ENCODE results near the gene FN1. TPM values are rescaled to one million over a fixed set of nuclear protein-coding genes. Genes with fewer than 3 reads are reported as not detected.

FN1 gene
- total RNA-seq, 4 donors from 2014 or later = 169 to 686 (median 215) TPM

DNA sequence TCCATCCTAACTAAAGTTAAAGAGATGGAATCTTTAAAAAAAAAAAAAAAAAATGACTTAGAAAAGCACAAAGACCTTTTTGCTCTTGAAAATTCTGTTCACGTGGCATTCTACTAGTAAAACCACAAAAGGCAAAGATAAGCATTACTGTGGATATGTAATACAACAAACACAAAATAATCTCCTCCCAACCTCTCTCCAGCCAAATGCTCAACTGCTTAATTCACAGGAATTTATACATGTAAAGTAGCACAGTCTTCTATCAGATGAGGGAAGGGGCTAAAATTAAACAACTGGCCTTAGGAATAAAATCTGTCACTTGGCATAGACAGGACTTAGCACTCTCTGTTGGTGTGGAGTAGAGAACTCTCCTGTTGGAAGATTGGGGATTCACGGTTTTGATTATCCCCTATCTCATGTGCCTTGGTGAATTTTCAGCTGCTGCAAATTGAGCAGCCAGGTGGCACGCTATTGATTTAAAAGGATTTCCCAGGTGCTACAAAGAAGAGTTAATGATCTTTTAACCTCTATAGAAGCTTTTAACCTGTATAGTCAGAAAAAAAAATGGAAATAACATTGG is 66.6 kb downstream of the FN1 start:
- Histone ChIP-seq H3K4me3 (no peak overlapping the region), H3K4me1 (no peaks in the 10 kb centered on the region), H3K9me3 (no peaks in the 10 kb centered on the region), H3K27ac (no peak overlapping the region), H3K27me3 (no peaks in the 10 kb centered on the region), H3K36me3 (peaks cover 0 to 24% (median 7%) of the 10 kb centered on the region in 4 donors)
- in situ Hi-C loops (cut with MboI; ENCODE audit: low pct_ligation_motif_present in 1 of 4, low pct_unique_long_range_greater_than_20kb in 1 of 4, low sequenced_read_pairs in 3 of 4) = no loop called here
- no peak for TF ChIP-seq EP300 (IDR thresholded peaks at IDR 0.05; ENCODE audit: low read depth)
- no peak for TF ChIP-seq POLR2A (IDR thresholded peaks at IDR 0.05)
- no peak for TF ChIP-seq POLR2AphosphoS5 (IDR thresholded peaks at IDR 0.05)
- TF ChIP-seq, protein P1, sequence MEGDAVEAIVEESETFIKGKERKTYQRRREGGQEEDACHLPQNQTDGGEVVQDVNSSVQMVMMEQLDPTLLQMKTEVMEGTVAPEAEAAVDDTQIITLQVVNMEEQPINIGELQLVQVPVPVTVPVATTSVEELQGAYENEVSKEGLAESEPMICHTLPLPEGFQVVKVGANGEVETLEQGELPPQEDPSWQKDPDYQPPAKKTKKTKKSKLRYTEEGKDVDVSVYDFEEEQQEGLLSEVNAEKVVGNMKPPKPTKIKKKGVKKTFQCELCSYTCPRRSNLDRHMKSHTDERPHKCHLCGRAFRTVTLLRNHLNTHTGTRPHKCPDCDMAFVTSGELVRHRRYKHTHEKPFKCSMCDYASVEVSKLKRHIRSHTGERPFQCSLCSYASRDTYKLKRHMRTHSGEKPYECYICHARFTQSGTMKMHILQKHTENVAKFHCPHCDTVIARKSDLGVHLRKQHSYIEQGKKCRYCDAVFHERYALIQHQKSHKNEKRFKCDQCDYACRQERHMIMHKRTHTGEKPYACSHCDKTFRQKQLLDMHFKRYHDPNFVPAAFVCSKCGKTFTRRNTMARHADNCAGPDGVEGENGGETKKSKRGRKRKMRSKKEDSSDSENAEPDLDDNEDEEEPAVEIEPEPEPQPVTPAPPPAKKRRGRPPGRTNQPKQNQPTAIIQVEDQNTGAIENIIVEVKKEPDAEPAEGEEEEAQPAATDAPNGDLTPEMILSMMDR (IDR thresholded peaks at IDR 0.05) = no peak
- intact Hi-C loops (cut with DNase I; ENCODE audit: low total_unique reads) = no loop called here
- 83 to 85% methylated on average over 3 of the region's 3 CpGs for WGBS, 2 donors (ENCODE audit: low coverage in 1 of 2)
- no peak for DNase-seq

DNA sequence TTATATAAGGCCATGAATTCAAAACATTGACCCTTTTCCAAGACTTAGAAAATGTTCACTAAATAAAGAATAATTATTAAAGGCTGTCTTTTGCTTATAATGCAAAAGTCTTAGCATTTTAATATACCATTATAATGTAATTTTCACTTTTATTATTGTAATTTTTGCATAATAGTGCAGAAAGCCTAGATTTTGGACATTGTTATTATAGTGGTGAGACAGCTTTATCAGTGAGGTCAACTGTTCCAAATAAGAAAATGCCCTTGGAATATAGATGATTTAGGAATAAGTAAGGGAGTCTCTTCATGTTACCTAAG is 67.4 kb downstream of the FN1 start:
- Histone ChIP-seq H3K9me3 (no peaks in the 10 kb centered on the region), H3K27ac (no peak overlapping the region), H3K4me1 (no peaks in the 10 kb centered on the region), H3K27me3 (no peaks in the 10 kb centered on the region), H3K36me3 (peaks cover 0 to 29% (median 9%) of the 10 kb centered on the region in 4 donors), H3K4me3 (no peak overlapping the region)
- TF ChIP-seq, protein P1 (IDR thresholded peaks at IDR 0.05) = no peak
- no peak for TF ChIP-seq POLR2AphosphoS5 (IDR thresholded peaks at IDR 0.05)
- TF ChIP-seq POLR2A (IDR thresholded peaks at IDR 0.05) = no peak
- no peak for TF ChIP-seq EP300 (IDR thresholded peaks at IDR 0.05; ENCODE audit: low read depth)
- no peak for DNase-seq
- in situ Hi-C loops (cut with MboI; ENCODE audit: low pct_ligation_motif_present in 1 of 4, low pct_unique_long_range_greater_than_20kb in 1 of 4, low sequenced_read_pairs in 3 of 4) (no loop called here), intact Hi-C loops (cut with DNase I; ENCODE audit: low total_unique reads) (no loop called here)

DNA sequence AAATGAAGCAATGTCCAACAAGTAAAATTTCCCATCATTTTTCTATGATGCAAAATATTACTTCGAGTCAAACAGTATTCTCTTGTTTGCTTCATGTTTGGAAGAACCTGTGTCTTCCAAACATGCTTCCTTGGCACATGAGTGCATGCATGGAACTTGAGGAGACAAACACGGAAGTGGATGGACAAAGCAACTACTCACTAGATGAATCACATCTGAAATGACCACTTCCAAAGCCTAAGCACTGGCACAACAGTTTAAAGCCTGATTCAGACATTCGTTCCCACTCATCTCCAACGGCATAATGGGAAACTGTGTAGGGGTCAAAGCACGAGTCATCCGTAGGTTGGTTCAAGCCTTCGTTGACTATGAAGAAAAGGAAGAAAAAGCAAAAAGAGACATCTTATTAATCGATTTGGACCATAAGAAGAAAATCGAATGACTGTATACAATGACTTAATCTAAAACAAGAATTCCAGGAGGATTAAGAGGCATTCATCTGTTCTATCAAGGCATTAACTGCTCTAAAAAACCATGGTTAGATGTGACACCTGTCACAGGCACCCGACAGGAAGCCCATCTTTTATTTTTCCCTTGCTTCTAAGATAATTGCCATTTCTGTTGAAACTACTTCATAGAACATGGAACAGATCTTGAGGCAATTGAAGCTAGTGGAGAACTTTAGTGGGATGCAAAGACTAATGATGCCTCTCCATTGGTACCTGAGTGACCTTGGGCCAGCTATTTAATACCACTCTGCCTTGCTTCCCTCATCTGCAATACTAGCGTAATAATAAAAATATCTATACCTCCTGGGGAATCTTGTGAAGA is 68.0 kb downstream of the FN1 start:
- Histone ChIP-seq H3K4me3 (no peak overlapping the region), H3K27ac (no peak overlapping the region), H3K9me3 (no peaks in the 10 kb centered on the region), H3K4me1 (no peaks in the 10 kb centered on the region), H3K27me3 (no peaks in the 10 kb centered on the region), H3K36me3 (peaks cover 0 to 35% (median 9%) of the 10 kb centered on the region in 4 donors)
- in situ Hi-C loops (cut with MboI; ENCODE audit: low pct_ligation_motif_present in 1 of 4, low pct_unique_long_range_greater_than_20kb in 1 of 4, low sequenced_read_pairs in 3 of 4) (no loop called here), intact Hi-C loops (cut with DNase I; ENCODE audit: low total_unique reads) (no loop called here)
- 88 to 92% methylated on average over 9 to 11 of the region's 11 CpGs for WGBS, 2 donors (ENCODE audit: low coverage in 1 of 2)
- TF ChIP-seq EP300 (IDR thresholded peaks at IDR 0.05; ENCODE audit: low read depth) (no peak), POLR2A (IDR thresholded peaks at IDR 0.05) (no peak), POLR2AphosphoS5 (IDR thresholded peaks at IDR 0.05) (no peak)
- TF ChIP-seq, protein P1 (IDR thresholded peaks at IDR 0.05) = no peak
- DNase-seq = no peak

DNA sequence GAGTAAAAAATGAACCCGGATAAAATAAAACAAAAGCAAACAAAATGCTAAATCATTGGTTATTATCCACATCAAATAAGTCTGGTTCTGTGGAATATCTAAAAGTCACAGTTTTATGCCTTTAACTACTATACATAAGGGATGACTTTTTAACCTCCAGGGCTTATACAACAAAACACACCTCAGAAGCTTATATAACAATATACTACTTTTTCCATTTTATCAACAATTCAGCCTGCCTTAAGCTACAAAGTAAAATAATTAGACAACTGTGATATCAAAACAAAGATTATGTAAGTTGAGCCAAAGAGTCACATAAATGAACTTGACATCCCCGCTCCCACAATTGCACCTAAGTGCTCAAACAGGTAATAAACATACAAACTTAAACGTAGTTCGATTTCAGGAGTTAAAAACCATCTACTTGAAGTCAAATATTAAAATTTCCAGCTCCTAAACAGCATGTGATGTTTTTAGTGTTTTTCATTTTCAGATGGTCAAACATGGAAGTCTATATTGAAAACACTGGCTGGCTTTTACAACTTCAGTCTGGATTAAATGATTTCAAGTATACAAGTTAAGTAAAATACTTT is 69.3 kb downstream of the FN1 start:
- no peak overlapping the region for H3K27ac ChIP-seq
- 85 to 92% methylated on average over 4 of the region's 4 CpGs for WGBS, 2 donors (ENCODE audit: low coverage in 1 of 2)
- H3K4me1 ChIP-seq = no peaks in the 10 kb centered on the region
- no peak for DNase-seq
- intact Hi-C loops (cut with DNase I; ENCODE audit: low total_unique reads) (no loop called here), in situ Hi-C loops (cut with MboI; ENCODE audit: low pct_ligation_motif_present in 1 of 4, low pct_unique_long_range_greater_than_20kb in 1 of 4, low sequenced_read_pairs in 3 of 4) (no loop called here)
- H3K36me3 ChIP-seq = peaks cover 0 to 36% (median 9%) of the 10 kb centered on the region in 4 donors
- TF ChIP-seq EP300 (IDR thresholded peaks at IDR 0.05; ENCODE audit: low read depth) (no peak), POLR2A (IDR thresholded peaks at IDR 0.05) (no peak), POLR2AphosphoS5 (IDR thresholded peaks at IDR 0.05) (no peak)
- TF ChIP-seq, protein P1 (IDR thresholded peaks at IDR 0.05) = no peak
- H3K27me3 ChIP-seq = no peaks in the 10 kb centered on the region
- H3K4me3 ChIP-seq = no peak overlapping the region
- no peaks in the 10 kb centered on the region for H3K9me3 ChIP-seq

Measured in transverse colon (tissue), 4 donors.